ENCODE results near the gene MRPL51.

DNA sequence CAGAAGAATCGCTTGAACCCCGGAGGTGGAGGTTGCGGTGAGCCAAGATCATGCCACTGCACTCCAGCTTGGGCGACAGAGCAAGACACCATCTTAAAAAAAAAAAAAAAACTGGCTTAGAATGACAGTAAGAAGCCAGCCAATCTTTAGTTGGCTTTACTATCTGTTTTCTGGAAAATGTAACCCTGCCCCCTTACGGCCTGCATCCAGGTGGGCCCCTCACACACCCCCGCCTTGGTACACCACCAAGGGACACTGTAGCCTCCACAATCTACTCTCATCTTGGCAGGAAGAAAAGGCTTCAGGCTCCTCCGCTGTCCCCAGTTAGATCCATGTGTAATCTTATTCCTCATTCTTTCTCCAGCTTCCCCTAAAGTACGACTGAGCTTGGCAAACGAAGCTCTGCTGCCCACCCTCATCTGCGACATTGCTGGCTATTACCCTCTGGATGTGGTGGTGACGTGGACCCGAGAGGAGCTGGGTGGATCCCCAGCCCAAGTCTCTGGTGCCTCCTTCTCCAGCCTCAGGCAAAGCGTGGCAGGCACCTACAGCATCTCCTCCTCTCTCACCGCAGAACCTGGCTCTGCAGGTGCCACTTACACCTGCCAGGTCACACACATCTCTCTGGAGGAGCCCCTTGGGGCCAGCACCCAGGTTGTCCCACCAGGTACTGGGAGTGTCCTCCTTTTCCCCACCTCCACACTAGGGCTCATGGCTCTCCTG, 34.6 kb downstream of the MRPL51 start:
- TF ChIP-seq, protein P1, sequence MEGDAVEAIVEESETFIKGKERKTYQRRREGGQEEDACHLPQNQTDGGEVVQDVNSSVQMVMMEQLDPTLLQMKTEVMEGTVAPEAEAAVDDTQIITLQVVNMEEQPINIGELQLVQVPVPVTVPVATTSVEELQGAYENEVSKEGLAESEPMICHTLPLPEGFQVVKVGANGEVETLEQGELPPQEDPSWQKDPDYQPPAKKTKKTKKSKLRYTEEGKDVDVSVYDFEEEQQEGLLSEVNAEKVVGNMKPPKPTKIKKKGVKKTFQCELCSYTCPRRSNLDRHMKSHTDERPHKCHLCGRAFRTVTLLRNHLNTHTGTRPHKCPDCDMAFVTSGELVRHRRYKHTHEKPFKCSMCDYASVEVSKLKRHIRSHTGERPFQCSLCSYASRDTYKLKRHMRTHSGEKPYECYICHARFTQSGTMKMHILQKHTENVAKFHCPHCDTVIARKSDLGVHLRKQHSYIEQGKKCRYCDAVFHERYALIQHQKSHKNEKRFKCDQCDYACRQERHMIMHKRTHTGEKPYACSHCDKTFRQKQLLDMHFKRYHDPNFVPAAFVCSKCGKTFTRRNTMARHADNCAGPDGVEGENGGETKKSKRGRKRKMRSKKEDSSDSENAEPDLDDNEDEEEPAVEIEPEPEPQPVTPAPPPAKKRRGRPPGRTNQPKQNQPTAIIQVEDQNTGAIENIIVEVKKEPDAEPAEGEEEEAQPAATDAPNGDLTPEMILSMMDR (IDR thresholded peaks at IDR 0.05; ENCODE audit: poor library complexity, severe bottlenecking) = no peak
- no peak for TF ChIP-seq EZH2 (IDR thresholded peaks at IDR 0.05; ENCODE audit: borderline replicate concordance, insufficient read depth, low read length, poor library complexity, severe bottlenecking)

All from neural cell (in vitro differentiated cells).